Right kidney (tissue), 1 donor: ENCODE measurements around the gene LILRB2.
"Not testable (repeated sequence)": the region's sequence is repeated elsewhere in the genome, so short reads cannot be mapped to it uniquely, and the experiment has no call there.

Experiments
- DNase-seq: peaks from one replicate; pipeline ENCODE4 v3.0.0-alpha.2; 2016

Gene LILRB2

DNA sequence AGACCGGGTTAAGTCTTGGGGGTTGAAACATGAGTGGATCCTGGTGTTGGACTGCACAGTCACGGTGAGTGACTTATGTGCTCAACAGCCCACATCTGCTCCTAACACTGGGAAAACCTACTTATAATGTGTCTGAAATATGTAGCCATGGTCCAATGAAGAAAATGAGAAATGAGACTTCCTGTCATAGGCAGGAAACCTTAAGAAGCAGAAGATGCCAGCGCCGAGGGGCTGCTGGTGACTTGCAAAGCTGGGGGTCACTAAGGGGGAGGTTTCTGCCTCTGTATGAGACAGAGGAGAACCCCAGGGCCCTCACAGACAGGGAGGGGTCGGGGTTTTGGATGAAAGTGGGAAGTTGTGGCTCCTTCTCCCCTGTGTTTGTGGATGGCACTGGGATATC, 8.7 kb downstream of the LILRB2 start:
- not testable (repeated sequence) for DNase-seq

DNA sequence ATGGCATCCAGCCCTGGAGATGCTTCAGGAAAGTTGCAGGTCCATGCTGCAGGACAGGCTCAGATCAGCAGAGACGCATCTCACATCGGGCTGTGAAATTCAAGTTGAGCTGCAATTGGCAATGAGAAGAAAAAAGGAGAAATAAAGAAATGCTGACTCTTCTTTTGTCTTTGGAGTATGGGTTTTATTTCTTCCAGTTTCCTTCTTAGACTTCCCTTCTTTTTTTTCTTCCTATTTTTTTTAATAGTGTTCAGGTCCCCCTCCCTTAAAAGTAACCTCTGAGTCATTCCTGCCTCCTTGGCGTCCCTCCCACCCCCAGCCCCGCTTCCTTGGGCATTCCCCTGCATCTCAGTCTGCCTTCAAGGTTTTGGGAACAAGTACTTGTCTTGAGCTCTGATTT, 9.3 kb downstream of the LILRB2 start:
- DNase-seq = not testable (repeated sequence)

DNA sequence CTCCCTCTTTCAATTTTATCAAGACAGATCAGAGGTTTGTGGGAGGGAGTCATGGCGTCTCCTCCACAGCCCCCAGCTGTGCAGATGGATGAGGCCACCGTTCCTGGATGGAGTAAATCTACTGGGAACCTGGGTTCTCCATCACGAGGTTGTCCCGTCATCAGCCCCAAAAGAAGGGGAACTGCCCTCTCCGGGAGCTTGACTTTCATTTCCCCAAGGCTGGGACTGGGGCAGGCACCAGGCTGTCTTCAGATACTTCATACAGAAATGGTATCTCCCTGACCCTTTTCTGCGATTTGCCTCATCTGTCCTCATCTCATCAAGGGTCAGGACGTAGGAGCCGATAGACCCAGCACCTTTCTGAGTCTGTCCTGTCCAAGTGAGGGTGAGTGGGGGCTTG, 9.8 kb downstream of the LILRB2 start:
- DNase-seq = no peak

DNA sequence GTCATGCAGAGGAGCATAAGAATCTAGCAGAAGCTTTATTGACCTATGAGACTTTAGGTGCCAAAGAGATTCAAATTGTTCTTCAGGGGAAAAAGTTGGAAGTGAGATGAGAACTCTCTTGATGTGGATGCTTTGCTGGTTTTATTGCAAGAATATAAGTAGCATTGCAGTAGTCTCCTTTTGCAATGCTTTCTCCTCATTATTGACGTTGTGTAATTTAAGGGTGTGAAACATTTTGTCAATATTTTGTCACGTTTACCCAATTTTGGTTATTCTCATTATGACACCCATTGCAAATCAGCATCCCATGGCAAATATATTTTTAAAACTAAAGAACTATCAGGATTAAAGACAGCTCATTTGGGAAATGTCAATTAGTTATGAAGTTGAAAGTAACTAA, 12.0 kb downstream of the LILRB2 start:
- DNase-seq = no peak

DNA sequence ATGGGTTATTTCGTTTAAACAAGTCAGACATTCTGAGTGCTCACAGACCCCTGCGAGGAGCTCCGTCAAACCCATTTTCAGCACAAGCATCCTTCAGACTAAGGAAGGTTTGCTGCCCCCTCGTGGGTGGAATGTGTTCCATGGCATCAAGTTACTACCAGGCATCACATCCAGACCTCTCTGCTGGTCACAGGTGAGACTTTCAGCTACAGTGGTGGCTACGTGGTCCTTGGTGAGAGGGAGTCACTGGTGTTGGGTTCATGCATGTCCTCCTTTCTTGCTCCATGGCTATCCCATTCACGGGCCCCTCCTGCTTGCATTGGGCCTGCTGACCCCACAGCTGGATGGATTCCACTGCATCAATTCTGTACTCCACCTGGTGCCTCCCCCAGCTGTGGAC, 14.8 kb downstream of the LILRB2 start:
- peak; percentile 56 for DNase-seq

DNA sequence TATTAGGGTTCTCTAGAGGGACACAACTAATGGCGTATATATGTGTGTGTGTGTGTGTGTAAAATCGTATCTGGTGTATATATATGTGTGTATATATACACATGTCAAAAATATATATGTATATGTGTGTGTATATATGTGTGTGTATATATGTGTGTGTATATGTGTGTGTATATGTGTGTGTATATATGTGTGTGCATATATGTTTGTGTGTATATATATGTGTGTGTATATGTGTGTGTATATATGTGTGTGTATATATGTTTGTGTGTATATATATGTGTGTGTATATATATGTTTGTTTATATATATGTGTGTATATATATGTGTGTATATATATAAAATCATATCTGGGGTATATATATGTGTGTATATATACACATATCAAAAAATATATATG, 18.4 kb downstream of the LILRB2 start:
- DNase-seq = no peak

DNA sequence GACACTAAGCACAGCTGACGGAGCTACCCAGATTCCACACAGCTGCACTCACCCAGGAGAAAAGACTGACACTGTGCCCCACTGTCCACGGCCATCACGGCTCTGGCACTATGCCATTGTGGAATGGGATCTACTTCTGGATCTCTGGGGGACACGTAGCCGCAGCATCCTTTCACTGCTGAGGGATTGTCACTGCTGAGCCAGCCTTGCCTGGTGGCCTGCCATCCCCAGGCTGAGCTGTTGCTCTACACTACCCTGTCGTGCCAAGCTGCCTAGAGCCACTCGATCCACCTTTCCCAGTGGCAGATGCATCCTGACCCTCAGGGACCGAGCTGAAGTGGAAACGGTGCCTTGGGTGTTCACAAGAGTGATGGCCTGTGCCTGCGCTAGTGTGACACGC, 18.8 kb downstream of the LILRB2 start:
- DNase-seq = no peak

DNA sequence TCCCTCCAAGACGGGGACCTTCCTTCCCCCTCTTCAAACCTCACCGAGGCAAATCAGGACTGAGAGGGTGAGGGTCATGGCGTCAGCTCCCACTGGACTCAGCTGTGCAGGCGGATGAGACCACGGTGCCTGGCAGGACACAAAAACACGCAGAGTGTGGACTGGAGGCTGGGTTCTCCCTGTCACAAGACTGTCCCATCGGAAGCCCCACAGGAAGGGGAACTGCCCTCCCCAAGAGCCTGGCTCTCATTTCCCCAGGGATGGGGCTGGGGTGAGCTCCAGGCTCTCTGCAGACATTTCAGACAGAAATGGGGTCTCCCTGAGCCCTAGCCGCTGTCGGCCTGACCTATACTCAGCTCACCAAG, 23.8 kb downstream of the LILRB2 start, which contains the start of gene LILRB5:
TSS of gene LILRB5 (minus strand) at position 158 of the 365 bp plus-strand sequence. CDS start at position 78, 80 bp downstream.
- no peak for DNase-seq

DNA sequence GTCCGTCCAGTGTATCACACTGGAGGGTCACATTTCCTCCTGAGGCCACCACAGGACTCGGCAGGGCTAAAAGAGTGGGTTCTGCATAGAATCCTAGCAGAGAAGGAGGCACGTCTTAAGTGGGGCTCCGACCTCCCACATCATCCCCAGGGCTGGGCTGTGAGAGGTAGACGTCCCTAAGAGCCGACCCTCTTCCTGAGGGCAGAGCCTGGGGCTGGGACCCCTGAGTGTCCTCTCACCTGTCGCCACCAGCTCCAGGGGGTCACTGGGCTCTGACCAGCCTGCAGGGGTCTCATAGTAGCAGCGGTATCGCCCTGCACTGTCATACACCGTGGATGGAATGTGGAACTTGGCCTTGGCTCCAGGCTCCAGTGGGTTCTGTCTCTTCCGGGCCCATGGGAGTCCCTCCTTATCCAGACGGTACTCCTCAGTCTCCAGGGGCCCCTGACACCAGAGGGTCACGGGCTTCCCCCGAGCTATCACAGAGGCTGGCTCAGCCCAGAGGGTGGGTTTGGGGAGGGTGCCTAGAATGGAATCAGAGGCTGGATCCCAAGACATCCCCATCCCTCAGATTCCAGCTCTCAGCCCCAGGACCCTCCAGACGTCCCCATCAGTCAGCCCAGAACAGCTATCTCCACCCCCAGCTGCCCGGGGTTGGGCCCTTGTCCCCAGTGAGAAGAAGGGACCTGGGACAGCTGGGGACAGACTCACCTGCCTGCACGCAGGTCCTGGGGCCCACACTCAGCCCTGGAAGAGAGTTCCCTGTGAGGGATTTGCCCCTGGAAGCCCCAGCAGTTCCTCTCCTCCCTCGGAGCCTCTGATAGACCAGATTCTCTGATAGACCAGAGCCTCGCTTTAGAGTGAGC, 24.4 kb downstream of the LILRB2 start:
- no peak for DNase-seq

DNA sequence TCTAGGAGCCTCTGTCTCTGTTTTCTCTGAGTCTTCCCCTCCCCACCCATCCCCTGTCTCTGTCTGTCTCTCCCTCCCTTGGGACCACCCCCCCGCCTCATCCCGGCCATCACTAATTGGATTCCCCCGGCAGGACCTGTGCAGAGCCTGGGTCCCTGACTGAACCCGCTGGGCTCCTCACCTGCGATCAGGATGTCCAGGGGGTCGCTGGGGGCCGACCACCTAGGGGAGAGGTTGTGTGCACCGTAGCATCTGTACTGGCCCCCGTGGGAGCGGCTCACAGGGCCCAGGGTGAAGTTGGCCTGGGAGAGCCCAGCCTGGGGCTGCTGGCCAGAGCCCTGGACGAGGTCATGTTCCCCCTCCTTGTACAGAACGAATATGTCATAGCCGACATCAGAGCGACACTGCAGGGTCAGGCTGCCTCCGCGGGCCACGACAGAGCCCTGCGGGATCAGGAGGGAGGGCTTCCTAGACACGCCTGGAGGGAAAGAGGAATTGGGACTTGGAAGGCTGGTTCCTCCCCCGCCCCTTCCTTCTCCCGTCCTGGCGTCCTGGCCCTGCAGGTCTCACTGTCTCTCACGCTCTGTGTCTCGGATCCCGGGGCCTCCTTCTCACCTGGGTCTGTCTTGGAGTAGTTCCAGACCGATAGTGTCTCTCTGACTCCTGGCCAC, 25.7 kb downstream of the LILRB2 start:
- no peak for DNase-seq

DNA sequence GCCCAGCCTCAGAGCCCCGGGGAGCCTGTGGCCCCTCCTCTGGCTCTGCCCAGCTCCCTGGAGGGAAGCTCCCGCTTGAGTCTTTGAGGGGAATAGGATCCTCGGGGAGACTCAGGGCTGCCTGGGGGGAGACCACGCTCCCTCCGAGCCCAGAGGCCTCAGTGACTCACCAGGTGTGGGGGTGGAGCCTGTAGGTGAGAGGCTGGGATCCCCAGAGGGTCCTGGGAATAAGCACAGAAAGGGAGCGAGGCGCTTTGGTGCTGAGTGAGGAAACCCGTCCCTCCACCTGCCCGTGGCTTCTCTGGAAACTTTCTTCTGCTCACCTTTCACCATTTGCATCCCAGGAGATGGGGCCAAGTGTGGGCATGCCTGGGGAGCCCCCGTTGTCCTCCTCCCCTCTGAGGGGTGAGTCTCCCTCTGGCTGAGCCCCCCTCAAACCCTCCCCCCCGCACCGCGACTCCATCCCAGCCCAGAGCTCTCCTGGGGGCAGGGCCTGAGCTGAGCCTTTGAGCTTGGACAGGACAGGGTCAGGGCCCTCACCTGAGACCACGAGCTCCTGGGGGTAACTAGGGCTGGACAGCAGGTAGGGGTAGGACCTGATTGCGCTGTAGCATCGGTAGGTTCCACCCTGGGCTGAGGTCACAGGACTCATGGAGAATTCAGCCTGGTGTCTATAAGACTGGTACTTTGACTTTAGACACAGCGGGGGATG, 26.6 kb downstream of the LILRB2 start:
- DNase-seq = no peak

DNA sequence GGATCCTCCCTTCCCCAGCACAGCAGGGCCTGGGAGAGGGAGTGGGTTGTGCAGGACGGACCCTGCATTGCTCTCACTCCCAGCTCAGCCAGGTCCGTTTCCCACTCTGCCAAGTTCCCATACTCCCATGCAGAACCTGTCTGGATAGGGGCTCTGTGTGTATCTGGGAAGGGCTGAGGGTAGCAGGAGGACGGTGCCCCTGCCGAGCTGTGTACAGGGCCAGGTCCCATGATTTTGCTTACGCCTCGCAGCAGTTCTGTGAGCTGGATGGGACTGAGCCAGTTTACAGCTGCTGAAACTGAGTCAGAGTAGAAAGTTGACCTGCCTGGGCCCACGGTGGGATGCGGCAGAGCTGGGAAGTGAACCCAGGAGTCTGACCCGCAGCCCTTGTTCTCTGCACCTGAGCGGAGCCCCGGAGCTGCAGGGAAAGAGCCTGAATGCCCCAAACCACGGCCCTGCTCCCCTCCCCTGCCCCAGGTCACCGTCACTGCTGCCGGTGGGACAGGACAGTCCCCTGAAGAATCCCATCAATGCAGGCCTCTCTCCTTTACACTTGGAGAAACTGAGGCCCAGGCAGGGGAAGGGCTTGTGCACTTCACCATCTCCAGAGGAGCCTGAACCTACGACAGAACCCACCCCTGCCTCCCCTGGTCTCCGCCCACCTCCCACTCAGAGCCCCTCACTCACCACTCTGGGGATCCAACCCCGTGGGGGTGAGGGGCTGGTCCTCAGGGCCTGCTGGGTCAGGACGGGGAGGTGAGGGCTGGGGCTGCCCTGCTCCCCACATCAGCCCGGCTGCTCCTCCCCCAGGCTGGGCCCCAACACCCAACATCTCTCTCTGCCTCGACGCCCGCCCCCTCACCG, 27.3 kb downstream of the LILRB2 start:
- no peak for DNase-seq

DNA sequence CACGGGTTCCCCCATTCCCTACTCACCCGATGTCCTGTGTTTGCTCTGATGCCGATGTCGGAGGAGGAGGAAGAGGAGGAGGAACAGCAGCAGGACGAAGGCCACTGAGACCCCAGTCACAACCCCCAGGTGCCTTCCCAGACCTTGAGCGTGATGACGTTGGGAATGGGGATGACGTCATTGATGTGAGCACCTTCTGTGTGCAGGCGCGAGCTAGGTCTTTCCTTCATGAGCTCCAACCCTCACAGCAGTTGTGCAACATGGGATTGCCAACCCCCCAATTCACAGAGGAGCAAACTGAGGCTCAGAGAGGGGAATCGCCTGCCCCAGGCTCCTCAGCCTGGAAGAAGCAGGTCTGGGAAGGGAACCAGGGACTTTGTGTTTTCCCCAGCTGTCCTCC, 28.1 kb downstream of the LILRB2 start:
- no peak for DNase-seq

DNA sequence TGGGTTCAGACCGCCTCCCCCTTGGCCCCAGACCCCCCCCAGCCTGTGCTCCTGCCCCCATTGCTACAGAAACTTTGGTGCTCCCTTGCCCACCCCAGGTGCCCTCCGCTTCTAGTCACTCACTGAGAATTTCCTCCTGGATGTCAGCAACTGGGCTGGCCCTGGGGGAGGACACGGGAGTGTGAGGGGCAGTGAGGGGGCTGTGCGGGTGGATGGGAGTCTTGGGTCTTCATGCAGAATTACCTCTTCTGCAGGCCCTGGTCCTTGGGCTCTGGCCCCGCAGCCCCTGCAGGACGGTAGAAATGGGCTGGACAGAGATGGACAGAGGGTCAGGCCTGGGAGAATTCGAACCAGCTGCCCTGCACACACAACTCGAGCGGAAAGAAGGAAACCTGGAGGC, 28.7 kb downstream of the LILRB2 start:
- no peak for DNase-seq

DNA sequence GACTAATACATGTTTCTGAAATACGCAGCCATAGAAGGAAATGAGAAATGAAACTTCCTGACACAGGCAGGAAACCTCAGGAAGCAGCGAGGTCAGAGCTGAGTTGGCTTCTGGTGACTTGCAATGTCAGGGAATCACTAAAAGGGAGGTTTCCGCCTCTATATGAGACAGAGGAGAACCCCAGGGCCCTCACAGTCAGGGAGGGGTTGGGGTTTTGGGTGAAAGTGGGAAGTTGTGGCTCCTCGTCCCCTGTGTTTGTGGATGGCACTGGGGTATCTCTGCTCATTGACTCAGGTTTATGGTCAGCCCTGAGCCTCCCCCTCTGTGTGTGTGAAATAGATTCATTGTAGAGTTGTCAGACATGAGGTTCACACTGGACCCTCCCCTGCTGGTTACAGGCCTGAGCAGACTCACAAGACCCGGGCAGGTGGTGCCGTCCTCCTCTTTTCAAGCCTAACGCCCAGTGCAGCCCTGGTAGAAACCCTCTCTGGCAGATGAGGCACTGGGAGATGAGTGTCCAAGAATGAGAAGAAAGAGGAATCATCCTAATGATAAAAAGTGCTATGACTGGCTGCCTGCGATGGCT, 32.8 kb downstream of the LILRB2 start:
- DNase-seq = no peak

DNA sequence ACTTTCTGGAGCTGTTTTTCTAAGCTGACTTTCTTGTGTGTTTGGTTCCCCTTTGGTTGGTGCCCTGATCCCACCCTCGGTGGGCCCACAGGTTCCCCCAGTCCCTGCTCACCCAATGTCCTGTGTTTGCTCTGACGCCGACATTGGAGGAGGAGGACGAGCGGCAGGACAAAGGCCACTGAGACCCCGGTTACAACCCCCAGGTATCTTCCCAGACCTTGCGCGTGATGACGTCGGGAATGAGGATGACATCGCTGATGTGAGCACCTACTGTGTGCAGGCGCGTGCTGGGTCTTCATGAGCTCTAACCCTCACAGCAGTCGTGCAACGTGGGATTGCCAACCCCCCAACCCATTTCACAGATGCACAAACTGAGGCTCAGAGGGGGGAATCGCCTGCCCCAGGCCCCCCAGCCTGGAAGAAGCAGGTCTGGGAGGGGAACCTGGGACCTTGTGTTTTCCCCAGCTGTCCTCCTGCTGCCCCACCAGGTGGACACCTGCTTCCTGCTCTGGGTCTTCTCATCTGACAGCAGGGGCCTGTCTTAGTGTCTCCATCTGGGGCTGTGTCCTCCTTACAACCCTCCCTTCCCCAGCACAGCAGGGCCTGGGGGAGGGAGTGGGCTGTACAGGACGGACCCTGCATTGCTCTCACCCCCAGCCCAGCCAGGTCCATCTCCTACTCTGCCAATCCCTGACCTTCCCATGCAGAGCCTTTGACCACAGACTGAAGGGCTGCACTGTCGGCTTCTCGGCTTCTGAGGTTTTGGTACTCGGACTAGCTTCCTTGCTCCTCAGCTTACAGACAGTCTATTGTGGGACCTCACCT, 33.6 kb downstream of the LILRB2 start:
- no peak for DNase-seq

DNA sequence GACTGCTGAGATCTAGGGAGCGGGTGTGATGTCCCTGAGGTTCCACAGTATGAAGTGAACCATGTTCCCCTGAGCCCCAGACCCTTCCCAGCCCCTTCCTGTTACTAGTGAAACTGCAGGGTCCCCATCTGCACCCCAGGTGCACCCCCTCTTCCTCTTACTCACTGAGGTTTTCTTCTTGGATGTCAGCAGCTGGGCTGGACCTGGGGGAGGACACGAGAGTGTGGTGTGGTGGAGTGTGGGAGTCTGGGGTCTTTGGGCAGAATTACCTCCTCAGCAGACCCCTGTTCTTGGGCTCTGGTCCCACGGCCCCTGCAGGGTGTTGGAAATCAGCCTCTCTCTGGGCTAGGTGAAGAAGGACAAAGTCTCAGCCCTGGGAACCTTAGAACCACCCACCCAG, 35.0 kb downstream of the LILRB2 start:
- DNase-seq = no peak

DNA sequence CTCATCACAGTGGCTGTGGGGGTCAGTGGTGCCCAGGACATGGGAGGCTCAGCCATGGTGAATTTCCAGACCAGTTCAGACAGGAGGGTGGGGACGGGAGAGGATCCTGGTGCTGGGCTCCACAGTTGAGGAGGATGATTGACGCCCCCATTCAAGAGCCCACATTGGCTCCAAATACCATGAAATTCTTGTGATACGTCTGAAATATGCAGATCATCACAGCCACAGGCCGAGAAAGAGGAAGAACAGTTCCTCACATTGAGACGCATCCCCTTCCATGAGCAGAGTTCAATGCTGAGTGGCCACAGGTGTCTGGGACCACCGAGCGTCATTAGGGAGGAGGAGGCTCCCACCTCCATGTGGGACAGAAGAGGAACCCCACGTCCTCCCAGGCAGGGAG, 37.1 kb downstream of the LILRB2 start:
- not testable (repeated sequence) for DNase-seq

DNA sequence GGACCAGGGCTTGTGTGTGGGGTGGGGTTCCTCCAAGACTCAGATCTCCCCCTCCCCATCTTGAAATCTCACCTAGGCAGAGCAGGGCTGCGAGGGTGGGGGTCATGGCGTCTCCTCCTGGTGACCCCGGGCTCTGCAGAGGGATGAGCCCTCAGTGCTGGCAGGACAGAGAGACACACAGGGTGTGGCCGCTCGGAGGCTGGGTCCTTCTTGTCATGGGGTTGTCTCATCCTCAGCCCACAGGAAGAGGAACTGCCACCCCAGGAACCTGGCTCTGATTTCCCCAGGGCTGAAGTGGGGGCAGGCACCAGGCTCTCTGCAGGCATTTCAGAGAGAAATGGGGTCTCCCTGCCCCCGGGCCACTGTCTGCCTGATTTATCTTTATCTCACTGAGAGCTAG, 38.3 kb downstream of the LILRB2 start, which contains the start of gene LILRA6:
TSS of gene LILRA6 (minus strand) at position 145 of the 400 bp plus-strand sequence.
- DNase-seq = not testable (repeated sequence)

DNA sequence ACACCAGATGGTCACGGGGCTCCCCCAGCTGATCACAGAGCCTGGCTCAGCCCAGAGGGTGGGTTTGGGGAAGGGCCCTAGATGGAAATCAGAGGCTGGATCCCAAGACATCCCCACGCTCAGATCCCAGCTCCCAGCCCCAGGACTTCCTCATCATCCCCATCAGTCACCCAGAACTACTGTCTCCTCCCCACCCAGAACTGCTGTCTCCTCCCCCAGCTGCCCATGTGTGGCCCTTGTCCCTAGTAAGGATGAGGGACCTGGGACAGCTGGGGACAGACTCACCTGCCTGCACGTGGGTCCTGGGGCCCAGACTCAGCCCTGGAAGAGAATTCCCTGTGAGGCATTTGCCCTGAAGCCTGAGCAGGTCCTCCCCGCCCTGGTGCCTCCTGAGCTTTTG, 38.7 kb downstream of the LILRB2 start:
- not testable (repeated sequence) for DNase-seq
